DOHH2 (cell line): Measurements from ENCODE around the gene GDF10.

Source experiments
- H3F3A ChIP-seq: fragments of 200-600 bp; sonication (generic), shearing (Covaris generic); 2 replicates; pipeline ENCODE4 v1.6.0; 2016; ENCODE audit warnings: antibody characterized with exemption, mild to moderate bottlenecking; ENCODE audit not compliant: control insufficient read depth, insufficient read depth
- H3K27ac ChIP-seq: fragments of 200-600 bp; sonication (generic); 2 replicates; pipeline ENCODE4 v1.5.1; 2014; ENCODE audit warnings: low read depth, mild to moderate bottlenecking, low read length, moderate library complexity
- H3K27me3 ChIP-seq: fragments of 200-600 bp; sonication (generic); 2 replicates; pipeline ENCODE4 v1.6.1; 2014; ENCODE audit warnings: mild to moderate bottlenecking, low read length, mixed read lengths; ENCODE audit not compliant: control insufficient read depth
- H3K36me3 ChIP-seq: fragments of 200-600 bp; sonication (generic); 2 replicates; pipeline ENCODE4 v1.6.1; 2014; ENCODE audit warnings: mild to moderate bottlenecking, low read length, moderate library complexity, mixed read lengths; ENCODE audit not compliant: control insufficient read depth
- H3K4me1 ChIP-seq: fragments of 200-600 bp; sonication (generic); 2 replicates; pipeline ENCODE4 v1.6.1; 2014; ENCODE audit warnings: mild to moderate bottlenecking, low read length, mixed read lengths; ENCODE audit not compliant: control insufficient read depth
- H3K4me2 ChIP-seq: fragments of 200-600 bp; sonication (generic); 2 replicates; pipeline ENCODE4 v1.6.0; 2014; ENCODE audit warnings: mild to moderate bottlenecking, low read length, moderate library complexity
- H3K4me3 ChIP-seq: fragments of 200-600 bp; sonication (generic); 2 replicates; pipeline ENCODE4 v1.5.1; 2014; ENCODE audit warnings: mild to moderate bottlenecking, low read length, mixed read lengths
- H3K79me2 ChIP-seq: fragments of 200-600 bp; sonication (generic); 2 replicates; pipeline ENCODE4 v1.6.1; 2014; ENCODE audit warnings: mild to moderate bottlenecking, low read length, mixed read lengths; ENCODE audit not compliant: control insufficient read depth
- H3K9me2 ChIP-seq: fragments of 200-600 bp; sonication (generic); replicated peaks from 2 replicates; pipeline ENCODE4 v1.6.1; 2014; ENCODE audit warnings: mild to moderate bottlenecking, low read length, mixed read lengths; ENCODE audit not compliant: control insufficient read depth
- H3K9me3 ChIP-seq: fragments of 200-600 bp; sonication (generic); 2 replicates; pipeline ENCODE4 v1.6.1; 2014; ENCODE audit warnings: antibody characterized with exemption, low read length, mixed read lengths; ENCODE audit not compliant: control insufficient read depth, insufficient read depth
- H4K20me1 ChIP-seq: fragments of 200-600 bp; sonication (generic); 2 replicates; pipeline ENCODE4 v1.6.0; 2014; ENCODE audit warnings: low read depth, mild to moderate bottlenecking, antibody characterized with exemption, low read length, moderate library complexity; ENCODE audit not compliant: control insufficient read depth, insufficient read depth
- CTCF ChIP-seq: fragments of 200-600 bp; sonication (generic); IDR thresholded peaks from one replicate; pipeline ENCODE4 v1.5.1; 2014; ENCODE audit warnings: antibody characterized with exemption, mild to moderate bottlenecking, low read depth, low read length; ENCODE audit not compliant: poor library complexity, severe bottlenecking
- EZH2phosphoT487 ChIP-seq: fragments of 200-600 bp; sonication (generic); IDR thresholded peaks from 2 replicates; pipeline ENCODE4 v1.6.1; 2017; ENCODE audit warnings: borderline replicate concordance, mild to moderate bottlenecking, antibody characterized with exemption, low read length, moderate library complexity, mixed read lengths

GDF10 gene

GRCh38 chr10:47329855-47330254, 29.9 kb downstream of the GDF10 start:
- Histone ChIP-seq H3K79me2 (no peaks in the 10 kb centered on the region), H3K9me3 (peaks cover 3% of the 10 kb centered on the region; the same call in 1 of the 2 replicates), H3K4me1 (no peaks in the 10 kb centered on the region), H3K27ac (no peak overlapping the region), H3F3A (no peaks in the 10 kb centered on the region), H3K9me2 (no peaks in the 10 kb centered on the region), H3K4me3 (no peak overlapping the region), H3K27me3 (no peaks in the 10 kb centered on the region), H3K36me3 (no peaks in the 10 kb centered on the region), H4K20me1 (no peaks in the 10 kb centered on the region), H3K4me2 (no peak overlapping the region)
- TF ChIP-seq EZH2phosphoT487 (no peak), CTCF (no peak)

GRCh38 chr10:47330366-47330765, 30.4 kb downstream of the GDF10 start:
- peaks cover 3% of the 10 kb centered on the region; the same call in 1 of the 2 replicates for H3K9me3 ChIP-seq
- no peak overlapping the region for H3K27ac ChIP-seq
- H3K36me3 ChIP-seq = no peaks in the 10 kb centered on the region
- H3K9me2 ChIP-seq = no peaks in the 10 kb centered on the region
- no peaks in the 10 kb centered on the region for H4K20me1 ChIP-seq
- no peaks in the 10 kb centered on the region for H3K4me1 ChIP-seq
- no peak for TF ChIP-seq CTCF
- TF ChIP-seq EZH2phosphoT487 = no peak
- no peaks in the 10 kb centered on the region for H3K79me2 ChIP-seq
- H3K27me3 ChIP-seq = no peaks in the 10 kb centered on the region
- no peaks in the 10 kb centered on the region for H3F3A ChIP-seq
- H3K4me3 ChIP-seq = no peak overlapping the region
- H3K4me2 ChIP-seq = no peak overlapping the region

- no peak overlapping the region for H3K4me3 ChIP-seq
- no peaks in the 10 kb centered on the region for H3F3A ChIP-seq
- H3K9me3 ChIP-seq = peaks cover 3% of the 10 kb centered on the region; the same call in 1 of the 2 replicates
- H3K27me3 ChIP-seq = no peaks in the 10 kb centered on the region
- H3K9me2 ChIP-seq = no peaks in the 10 kb centered on the region
- TF ChIP-seq CTCF = no peak
- no peak for TF ChIP-seq EZH2phosphoT487
- H3K4me1 ChIP-seq = no peaks in the 10 kb centered on the region
- no peak overlapping the region for H3K27ac ChIP-seq
- H4K20me1 ChIP-seq = no peaks in the 10 kb centered on the region
- no peaks in the 10 kb centered on the region for H3K79me2 ChIP-seq
- H3K36me3 ChIP-seq = no peaks in the 10 kb centered on the region
- H3K4me2 ChIP-seq = no peak overlapping the region
These were observed 30.8 kb downstream of the GDF10 start for GRCh38 chr10:47330804-47331203.
